BLaER1 treated with 17β-estradiol and CSF1 and Interleukin-3, amounts not matched to agents 10 nM and 100 nM (cell line): ENCODE data around the gene EDARADD.
A peak's percentile ranks its signal among the peaks of the same experiment; 100 is the strongest.
"Not testable (repeated sequence)": the region's sequence is repeated elsewhere in the genome, so short reads cannot be mapped to it uniquely, and the experiment has no call there.

ENCODE experiments used
- H3K27ac ChIP-seq, 11 experiments: shearing (Covaris generic); formaldehyde crosslinking; 2 replicates each; pipeline ENCODE4 v1.8.1; 2022
- H3K27me3 ChIP-seq, 11 experiments: shearing (Covaris generic); formaldehyde crosslinking; 2 replicates each; pipeline ENCODE4 v1.8.1; 2022
- H3K36me3 ChIP-seq, 11 experiments: shearing (Covaris generic); formaldehyde crosslinking; 2 replicates each; pipeline ENCODE4 v1.8.1; 2022
- H3K4me1 ChIP-seq, 10 experiments: shearing (Covaris generic); formaldehyde crosslinking; 2 replicates each; pipeline ENCODE4 v1.8.1; 2022
- H3K4me2 ChIP-seq, 11 experiments: shearing (Covaris generic); formaldehyde crosslinking; 2 replicates each; pipeline ENCODE4 v1.8.1; 2022
- H3K4me3 ChIP-seq, 10 experiments: shearing (Covaris generic); formaldehyde crosslinking; 2 replicates each; pipeline ENCODE4 v1.8.1; 2022
- H3K9ac ChIP-seq, 11 experiments: shearing (Covaris generic); formaldehyde crosslinking; 2 replicates each; pipeline ENCODE4 v1.8.1; 2022
- H3K9me3 ChIP-seq, 11 experiments: shearing (Covaris generic); formaldehyde crosslinking; replicated peaks in 1 of 11; 2 replicates each; pipeline ENCODE4 v1.8.1; 2022
- H4K20me1 ChIP-seq, 11 experiments: shearing (Covaris generic); formaldehyde crosslinking; 2 replicates each; pipeline ENCODE4 v1.8.1; 2022
- Cebpa-rat ChIP-seq, 11 experiments: shearing (Covaris generic); IDR thresholded peaks; 2 replicates each; pipeline ENCODE4 v1.8.1; 2022

Gene EDARADD

GRCh38 chr1:236486356-236487002, 92.4 kb downstream of the EDARADD start:
- H3K9ac ChIP-seq = no peak overlapping the region
- H3K27ac ChIP-seq = no peak overlapping the region
- TF ChIP-seq Cebpa-rat (IDR thresholded peaks at IDR 0.05) = no peak
- no peak overlapping the region for H3K4me3 ChIP-seq
- no peaks in the 10 kb centered on the region for H3K9me3 ChIP-seq
- peaks cover 0 to 12% (median 2%) of the 10 kb centered on the region in 10 experiments; a peak in 8 of 20 replicates for H3K4me1 ChIP-seq
- no peak overlapping the region for H3K4me2 ChIP-seq
- H4K20me1 ChIP-seq = no peaks in the 10 kb centered on the region; a peak in 1 of 22 replicates
- H3K36me3 ChIP-seq = no peaks in the 10 kb centered on the region
- H3K27me3 ChIP-seq = no peaks in the 10 kb centered on the region

GRCh38 chr1:236489161-236489560, 95.1 kb downstream of the EDARADD start:
- not testable (repeated sequence) for H3K27ac ChIP-seq, H3K9me3 ChIP-seq, H3K4me2 ChIP-seq, H3K4me3 ChIP-seq, H3K9ac ChIP-seq, H3K27me3 ChIP-seq, H4K20me1 ChIP-seq, H3K36me3 ChIP-seq
- peaks cover 0 to 12% (median 2%) of the 10 kb centered on the region in 10 experiments; a peak in 8 of 20 replicates for H3K4me1 ChIP-seq

GRCh38 chr1:236489710-236490377, 95.8 kb downstream of the EDARADD start:
- H3K4me1 ChIP-seq = peaks cover 0 to 18% (median 2%) of the 10 kb centered on the region in 10 experiments; a peak in 8 of 20 replicates
- H3K9me3 ChIP-seq = no peaks in the 10 kb centered on the region
- no peak overlapping the region for H3K9ac ChIP-seq
- no peaks in the 10 kb centered on the region for H3K27me3 ChIP-seq
- H3K4me3 ChIP-seq = no peak overlapping the region
- H3K4me2 ChIP-seq = no peak overlapping the region
- no peak for TF ChIP-seq Cebpa-rat (IDR thresholded peaks at IDR 0.05)
- no peaks in the 10 kb centered on the region for H3K36me3 ChIP-seq
- no peaks in the 10 kb centered on the region; a peak in 1 of 22 replicates for H4K20me1 ChIP-seq
- no peak overlapping the region for H3K27ac ChIP-seq

GRCh38 chr1:236491469-236492136, 97.5 kb downstream of the EDARADD start:
- H4K20me1 ChIP-seq = no peaks in the 10 kb centered on the region; a peak in 1 of 22 replicates
- no peaks in the 10 kb centered on the region for H3K9me3 ChIP-seq
- peak overlapping the region in 1 of 11 experiments; percentile 48; a peak in 2 of 22 replicates for H3K9ac ChIP-seq
- H3K36me3 ChIP-seq = no peaks in the 10 kb centered on the region
- H3K4me3 ChIP-seq = no peak overlapping the region
- no peaks in the 10 kb centered on the region for H3K27me3 ChIP-seq
- H3K27ac ChIP-seq = no peak overlapping the region
- H3K4me1 ChIP-seq = peaks cover 0 to 18% (median 2%) of the 10 kb centered on the region in 10 experiments; a peak in 8 of 20 replicates
- H3K4me2 ChIP-seq = peak overlapping the region in 6 of 11 experiments; percentile 5 to 48 (median 20); a peak in 6 of 22 replicates
- TF ChIP-seq Cebpa-rat (IDR thresholded peaks at IDR 0.05) = no peak

- H3K36me3 ChIP-seq = no peaks in the 10 kb centered on the region
- no peak overlapping the region for H3K4me2 ChIP-seq
- H3K4me1 ChIP-seq = peaks cover 0 to 15% (median 2%) of the 10 kb centered on the region in 10 experiments; a peak in 9 of 20 replicates
- H3K9me3 ChIP-seq = no peaks in the 10 kb centered on the region
- no peaks in the 10 kb centered on the region for H4K20me1 ChIP-seq
- no peak for TF ChIP-seq Cebpa-rat (IDR thresholded peaks at IDR 0.05)
- H3K27ac ChIP-seq = no peak overlapping the region
- H3K9ac ChIP-seq = no peak overlapping the region
- H3K4me3 ChIP-seq = no peak overlapping the region
- no peaks in the 10 kb centered on the region for H3K27me3 ChIP-seq
Observed at GRCh38 chr1:236492378-236492777, 98.3 kb downstream of the EDARADD start.

- Histone ChIP-seq H3K27me3 (no peaks in the 10 kb centered on the region), H3K4me3 (no peak overlapping the region), H4K20me1 (no peaks in the 10 kb centered on the region), H3K27ac (no peak overlapping the region), H3K4me2 (0 out of 22 replicates have a peak overlapping the region, but pooled peaks of 1 of the 11 experiments have one; percentile 25), H3K36me3 (no peaks in the 10 kb centered on the region), H3K9ac (no peak overlapping the region), H3K4me1 (peaks cover 0 to 9% (median 0%) of the 10 kb centered on the region in 10 experiments; a peak in 5 of 20 replicates), H3K9me3 (no peaks in the 10 kb centered on the region)
- TF ChIP-seq Cebpa-rat (IDR thresholded peaks at IDR 0.05) = no peak
Observed at GRCh38 chr1:236494082-236494481, 100.0 kb downstream of the EDARADD start.

GRCh38 chr1:236494586-236495466, 100.7 kb downstream of the EDARADD start:
- no peaks in the 10 kb centered on the region for H4K20me1 ChIP-seq
- no peaks in the 10 kb centered on the region for H3K27me3 ChIP-seq
- no peaks in the 10 kb centered on the region for H3K9me3 ChIP-seq
- no peak for TF ChIP-seq Cebpa-rat (IDR thresholded peaks at IDR 0.05)
- peak overlapping the region in 2 of 11 experiments; percentile 14 to 25; a peak in 2 of 22 replicates for H3K4me2 ChIP-seq
- H3K36me3 ChIP-seq = no peaks in the 10 kb centered on the region
- no peak overlapping the region for H3K4me3 ChIP-seq
- no peak overlapping the region for H3K9ac ChIP-seq
- peaks cover 0 to 9% (median 0%) of the 10 kb centered on the region in 10 experiments; a peak in 5 of 20 replicates for H3K4me1 ChIP-seq
- no peak overlapping the region for H3K27ac ChIP-seq

GRCh38 chr1:236495467-236496112, 101.5 kb downstream of the EDARADD start:
- no peak overlapping the region; a peak in 1 of 22 replicates for H3K4me2 ChIP-seq

More at GRCh38 chr1:236495467-236496112, 101.5 kb downstream of the EDARADD start:
- Histone ChIP-seq H3K27me3 (no peaks in the 10 kb centered on the region), H4K20me1 (no peaks in the 10 kb centered on the region), H3K9me3 (no peaks in the 10 kb centered on the region), H3K4me1 (peaks cover 0 to 9% (median 0%) of the 10 kb centered on the region in 10 experiments; a peak in 5 of 20 replicates), H3K4me3 (no peak overlapping the region), H3K36me3 (no peaks in the 10 kb centered on the region), H3K9ac (no peak overlapping the region), H3K27ac (no peak overlapping the region)
- no peak for TF ChIP-seq Cebpa-rat (IDR thresholded peaks at IDR 0.05)
